H7 (cell line): Measurements from ENCODE around the gene APBA2. TPM values are rescaled to one million over a fixed set of nuclear protein-coding genes. Genes with fewer than 3 reads are reported as not detected.
A peak's percentile ranks its signal among the peaks of the same experiment; 100 is the strongest.

ENCODE experiments used
- DNase-seq: peaks from one replicate; pipeline ENCODE4 v3.0.0; 2012
- H3K27me3 ChIP-seq: 2 replicates; pipeline ENCODE4 v1.6.0; 2011; ENCODE audit warnings: mild to moderate bottlenecking, low read length; ENCODE audit not compliant: control insufficient read depth, insufficient read depth
- H3K36me3 ChIP-seq: replicated peaks from 2 replicates; pipeline ENCODE4 v1.5.1; 2011; ENCODE audit warnings: low read length; ENCODE audit not compliant: control insufficient read depth, insufficient read depth
- H3K4me3 ChIP-seq: 2 replicates; pipeline ENCODE4 v1.5.1; 2011; ENCODE audit warnings: low read depth, mild to moderate bottlenecking, control low read depth, low read length, moderate library complexity; ENCODE audit not compliant: insufficient read depth
- total RNA-seq: library from RNA; depleted of rRNA; stranded (reverse); fragments of >200 nt; shearing (Covaris generic); gene quantifications from 2 replicates; pipeline ENCODE4 v1.2.3, GENCODE V29; 2014

The APBA2 gene
- total RNA-seq, 1 experiment from 2014 or later = 15.6 TPM

DNA sequence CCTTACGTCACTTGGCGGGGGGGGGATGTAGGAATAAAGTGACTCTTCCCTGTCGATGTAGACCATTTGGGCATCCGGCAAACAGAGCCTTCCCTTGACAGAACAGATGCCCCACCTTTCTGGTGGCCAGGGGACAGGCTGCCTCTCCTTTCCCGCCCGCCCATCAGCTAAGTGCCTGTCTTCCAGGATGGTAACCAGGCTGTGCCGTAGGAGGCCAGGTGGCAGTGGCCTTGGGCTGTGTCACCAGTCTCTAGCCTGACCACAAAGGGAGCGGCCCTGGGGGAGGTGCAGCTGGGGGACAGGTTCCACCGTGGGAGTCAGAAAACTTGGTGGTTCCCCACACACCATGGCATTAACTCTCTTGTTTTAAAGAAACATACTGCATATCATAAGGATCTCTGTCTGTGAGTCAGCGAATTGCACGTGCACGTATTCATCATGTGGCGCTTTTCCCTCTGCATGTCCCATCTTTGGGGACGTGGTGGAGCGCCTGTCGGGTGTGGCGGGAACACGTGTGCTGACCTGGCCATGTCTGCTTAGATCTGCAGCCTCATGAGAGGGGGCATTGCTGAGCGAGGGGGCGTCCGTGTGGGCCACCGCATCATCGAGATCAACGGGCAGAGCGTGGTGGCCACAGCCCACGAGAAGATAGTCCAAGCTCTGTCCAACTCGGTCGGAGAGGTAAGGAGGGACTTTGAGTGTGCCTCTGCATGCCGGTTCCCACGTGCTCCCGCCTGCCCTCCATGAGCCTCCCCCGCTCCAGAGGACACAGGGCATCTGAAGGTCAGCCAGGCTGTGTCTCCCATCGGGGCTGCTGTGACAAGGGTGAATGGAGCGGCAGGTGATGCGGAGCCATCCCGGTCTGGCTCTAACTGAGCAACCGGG lies 227.8 kb downstream of the APBA2 start:
- DNase-seq = no peak
- Histone ChIP-seq H3K36me3 (no peaks in the 10 kb centered on the region), H3K27me3 (peaks cover 3% of the 10 kb centered on the region), H3K4me3 (no peak overlapping the region)

DNA sequence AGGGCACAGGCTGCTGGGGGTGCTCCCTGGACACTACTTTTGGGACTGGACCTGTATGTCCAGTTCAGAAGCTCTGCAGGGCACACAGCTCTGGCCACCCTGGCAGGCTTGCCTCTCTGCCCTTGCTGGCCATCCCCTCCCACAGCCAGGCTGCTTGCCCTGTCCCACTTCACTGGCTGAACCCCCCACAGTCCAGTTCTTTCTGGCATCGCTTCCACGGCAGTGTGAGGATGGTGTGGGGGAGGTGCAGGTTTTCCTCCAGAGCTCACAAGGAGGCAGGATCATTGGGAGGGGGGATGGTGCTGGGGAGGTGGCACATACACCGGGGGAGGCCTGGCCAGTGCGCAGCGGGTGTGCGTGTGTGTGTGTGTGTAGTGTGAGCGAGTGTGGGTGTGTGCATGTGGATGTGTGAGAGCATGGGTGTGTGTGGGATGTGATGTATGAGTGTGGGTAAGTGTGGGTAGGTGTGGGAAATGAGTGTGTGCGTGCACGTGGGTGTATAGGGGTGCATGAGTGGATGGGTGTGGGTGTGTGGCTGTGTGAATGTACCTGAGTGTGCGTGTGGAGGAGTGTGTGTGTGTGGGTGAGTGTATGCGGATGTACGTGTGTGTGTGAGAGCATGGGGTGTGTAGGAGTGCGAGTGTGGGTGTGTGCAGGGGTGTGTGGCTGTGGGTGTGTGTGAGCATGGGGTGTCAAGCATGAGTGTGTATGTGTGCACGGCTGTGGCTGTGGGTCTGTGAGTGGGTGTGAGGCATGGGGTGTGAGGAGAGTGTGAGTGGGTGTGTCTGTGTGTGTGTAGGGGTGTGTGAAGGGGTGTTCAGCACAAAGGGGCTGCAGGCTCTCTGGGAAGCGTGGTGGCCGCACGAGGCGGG lies 228.7 kb downstream of the APBA2 start:
- Histone ChIP-seq H3K4me3 (no peak overlapping the region; the same call in 1 of the 2 replicates), H3K27me3 (peaks cover 3% of the 10 kb centered on the region), H3K36me3 (no peaks in the 10 kb centered on the region)
- peak; percentile 70 for DNase-seq

DNA sequence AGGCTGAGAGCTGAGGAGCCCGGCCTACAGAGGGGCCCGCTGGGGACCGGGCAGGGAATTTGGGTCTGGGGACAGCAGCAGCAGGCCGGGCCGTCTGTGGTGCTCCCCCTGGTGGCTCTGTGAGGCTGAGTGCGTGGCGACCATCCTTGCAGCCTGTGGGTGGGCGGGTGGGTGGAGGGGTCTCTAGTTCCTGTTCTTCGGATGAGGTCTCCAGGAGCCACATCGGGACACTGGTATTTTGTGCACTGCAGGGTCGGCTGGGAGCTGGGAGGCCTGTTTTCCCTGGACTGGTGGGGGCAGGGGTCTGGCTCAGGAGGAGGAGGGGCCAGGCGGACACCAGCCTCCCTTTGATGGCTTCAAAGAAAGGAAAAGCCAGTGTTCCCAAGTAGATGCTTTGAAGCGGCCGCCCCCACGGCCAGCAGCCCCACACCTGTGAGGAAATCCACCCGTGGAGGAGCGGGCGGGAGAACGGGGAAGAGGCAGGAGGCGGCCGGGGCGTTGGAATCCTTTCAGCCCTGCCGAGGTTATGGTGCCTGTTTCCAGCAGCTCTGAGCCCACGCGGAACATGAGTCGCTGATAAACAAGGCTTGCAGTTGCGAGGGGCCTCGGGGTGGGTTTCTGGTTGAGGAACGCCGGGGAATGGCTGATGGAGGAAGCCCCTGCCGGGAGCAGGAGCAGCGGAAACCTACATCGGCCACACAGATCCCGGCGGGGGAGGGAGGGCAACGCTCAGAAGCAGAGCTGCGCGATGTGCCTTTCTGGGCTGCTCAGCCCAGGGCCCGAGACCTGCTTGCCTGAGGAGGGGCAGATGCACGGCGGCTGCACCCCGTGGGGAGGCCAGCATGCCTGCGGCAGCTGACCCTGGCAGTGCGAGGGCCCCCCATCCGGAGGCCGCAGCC lies 229.6 kb downstream of the APBA2 start:
- H3K4me3 ChIP-seq = peak overlapping the region; percentile 51

DNA sequence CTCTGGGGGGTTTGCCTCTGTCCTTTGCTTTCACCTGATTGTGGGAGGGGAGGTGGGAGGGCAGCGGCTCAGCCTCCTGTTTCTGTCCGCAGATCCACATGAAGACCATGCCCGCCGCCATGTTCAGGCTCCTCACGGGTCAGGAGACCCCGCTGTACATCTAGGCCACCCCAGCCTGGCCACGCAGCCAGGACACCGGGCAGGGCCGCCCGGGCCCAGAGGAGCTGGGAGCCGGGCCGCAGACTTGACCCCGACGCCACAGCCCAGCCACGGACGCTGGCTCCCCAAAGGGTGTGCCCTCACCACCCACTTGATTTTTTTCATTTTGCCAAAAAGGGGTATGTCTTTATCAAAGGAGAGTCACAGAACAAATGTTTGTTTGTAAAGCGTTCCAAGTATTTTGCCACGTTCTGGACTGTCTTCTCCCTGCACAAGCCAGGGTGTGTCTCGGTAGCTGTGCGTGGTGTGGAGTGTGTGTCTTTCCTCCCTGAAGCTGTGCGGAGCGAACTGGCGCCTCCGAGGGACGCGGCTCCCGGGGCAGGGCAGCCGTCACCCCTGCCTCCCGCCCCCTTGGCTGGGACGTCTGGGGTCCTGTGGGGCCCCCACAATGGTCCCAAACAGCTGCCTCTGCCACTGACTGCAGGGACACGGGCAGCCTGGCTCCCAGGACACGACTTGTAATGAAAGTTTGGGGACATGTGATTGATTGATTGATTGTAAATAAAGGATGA lies 231.4 kb downstream of the APBA2 start:
- DNase-seq = no peak
- Histone ChIP-seq H3K4me3 (no peak overlapping the region), H3K36me3 (no peaks in the 10 kb centered on the region), H3K27me3 (peaks cover 3% of the 10 kb centered on the region)

More for the DNA sequence above, 229.6 kb downstream of the APBA2 start:
- Histone ChIP-seq H3K27me3 (peaks cover 3% of the 10 kb centered on the region), H3K36me3 (no peaks in the 10 kb centered on the region)
- peak; percentile 95 for DNase-seq

DNA sequence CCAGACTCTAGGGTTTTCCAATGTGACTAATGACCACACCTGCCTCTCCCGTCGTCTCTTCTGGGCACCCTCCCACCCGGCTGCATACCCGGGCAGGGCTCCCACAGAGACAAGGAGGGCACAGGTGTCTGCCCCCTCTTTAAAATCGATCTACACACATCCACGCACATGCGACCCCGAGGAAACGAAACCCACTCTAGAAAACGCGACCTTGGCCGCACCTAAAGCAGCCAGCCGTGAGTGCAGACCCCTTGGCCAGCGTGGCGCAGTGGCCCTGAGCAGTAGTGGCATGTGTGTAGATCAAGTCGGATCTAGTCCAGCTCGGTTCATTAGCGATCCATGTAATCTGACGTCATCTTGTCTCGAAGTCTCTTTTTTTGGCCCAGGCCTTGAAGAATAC lies 232.0 kb downstream of the APBA2 start:
- H3K27me3 ChIP-seq = peaks cover 3% of the 10 kb centered on the region
- DNase-seq = no peak
- no peaks in the 10 kb centered on the region for H3K36me3 ChIP-seq
- no peak overlapping the region for H3K4me3 ChIP-seq

GRCh38 chr15:29119847-29120246 lies 234.1 kb downstream of the APBA2 start:
- DNase-seq = no peak
- H3K36me3 ChIP-seq = no peaks in the 10 kb centered on the region
- peaks cover 3% of the 10 kb centered on the region for H3K27me3 ChIP-seq
- H3K4me3 ChIP-seq = no peak overlapping the region

DNA sequence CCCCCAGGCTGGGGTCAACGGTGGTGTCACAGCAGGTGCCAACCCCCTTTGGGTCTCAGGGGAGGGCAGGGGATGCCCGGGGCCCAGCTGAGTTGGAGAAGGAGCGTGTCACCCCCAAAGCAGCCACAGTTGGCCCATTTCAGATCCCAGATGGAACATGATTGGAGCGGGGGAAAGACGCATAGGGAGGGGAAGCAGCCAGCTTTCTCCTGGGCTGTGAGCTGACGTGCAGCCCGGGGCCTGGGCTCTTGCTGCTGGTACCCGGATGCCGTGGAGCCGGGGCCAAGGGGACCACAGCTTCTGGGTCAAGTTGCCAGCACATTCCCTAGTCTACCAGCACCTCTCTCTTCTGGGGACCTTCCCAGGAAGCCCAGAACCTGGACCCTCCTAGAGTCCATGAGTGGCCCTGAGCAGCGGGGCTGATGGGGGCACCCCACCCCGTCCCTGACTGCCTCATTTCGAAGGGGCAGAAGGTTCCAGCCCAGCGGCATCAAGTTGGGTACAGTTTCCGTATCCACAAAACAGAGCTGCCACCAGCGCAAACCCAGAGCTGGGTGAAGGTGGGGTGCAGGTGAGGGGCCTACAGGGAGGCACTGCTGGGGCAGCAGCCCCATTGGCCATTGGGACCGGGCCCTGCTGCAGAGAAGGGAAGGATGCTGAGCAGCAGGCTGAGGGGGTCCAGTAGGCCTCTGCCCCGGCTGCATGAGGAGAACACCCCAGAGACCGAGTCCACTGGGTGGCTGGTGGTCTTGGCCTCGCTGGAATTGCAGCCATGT lies 235.0 kb downstream of the APBA2 start:
- DNase-seq = no peak
- peaks cover 2% of the 10 kb centered on the region for H3K27me3 ChIP-seq
- H3K36me3 ChIP-seq = no peaks in the 10 kb centered on the region
- H3K4me3 ChIP-seq = no peak overlapping the region

DNA sequence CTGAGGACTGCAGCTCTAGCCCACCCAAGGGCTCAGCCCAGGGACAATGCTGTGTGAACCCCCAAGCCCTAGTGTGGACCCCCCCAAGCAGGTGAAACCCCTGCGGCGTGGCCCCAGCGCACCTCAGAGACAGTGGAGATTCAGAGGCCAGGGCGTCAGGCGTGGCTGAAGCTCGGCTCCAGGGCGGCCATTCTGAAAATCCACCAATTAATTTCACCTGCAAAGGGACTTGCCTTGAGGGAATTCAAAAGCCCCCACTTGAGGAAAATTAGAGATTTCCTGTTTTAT lies 235.5 kb downstream of the APBA2 start:
- no peak for DNase-seq
- no peak overlapping the region for H3K4me3 ChIP-seq

GRCh38 chr15:29121907-29122306 lies 236.1 kb downstream of the APBA2 start:
- no peaks in the 10 kb centered on the region for H3K27me3 ChIP-seq
- no peak for DNase-seq
- no peak overlapping the region for H3K4me3 ChIP-seq
- H3K36me3 ChIP-seq = no peaks in the 10 kb centered on the region

More for the DNA sequence above, 235.5 kb downstream of the APBA2 start:
- H3K27me3 ChIP-seq = no peaks in the 10 kb centered on the region
- no peaks in the 10 kb centered on the region for H3K36me3 ChIP-seq

DNA sequence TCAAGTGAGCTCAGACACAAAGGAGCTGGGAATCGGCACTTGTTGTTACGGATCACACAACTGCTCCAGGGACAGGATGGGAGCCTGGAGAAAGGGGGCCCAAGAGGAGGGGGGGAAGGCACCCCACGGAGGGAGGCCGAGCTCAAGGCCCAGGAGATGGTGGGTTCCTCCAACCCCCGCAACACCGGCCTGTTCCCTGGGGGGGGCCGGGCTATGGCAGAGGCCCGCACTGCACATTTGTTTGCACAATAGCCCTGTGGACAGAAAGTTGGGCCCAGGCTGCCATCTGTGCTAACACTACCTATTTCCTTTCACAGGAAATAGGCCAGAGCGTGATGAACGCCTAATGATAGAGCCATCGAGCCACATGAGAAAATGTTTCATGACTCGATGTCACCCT lies 236.7 kb downstream of the APBA2 start:
- H3K36me3 ChIP-seq = no peaks in the 10 kb centered on the region
- no peak overlapping the region for H3K4me3 ChIP-seq
- H3K27me3 ChIP-seq = no peaks in the 10 kb centered on the region
- DNase-seq = no peak

DNA sequence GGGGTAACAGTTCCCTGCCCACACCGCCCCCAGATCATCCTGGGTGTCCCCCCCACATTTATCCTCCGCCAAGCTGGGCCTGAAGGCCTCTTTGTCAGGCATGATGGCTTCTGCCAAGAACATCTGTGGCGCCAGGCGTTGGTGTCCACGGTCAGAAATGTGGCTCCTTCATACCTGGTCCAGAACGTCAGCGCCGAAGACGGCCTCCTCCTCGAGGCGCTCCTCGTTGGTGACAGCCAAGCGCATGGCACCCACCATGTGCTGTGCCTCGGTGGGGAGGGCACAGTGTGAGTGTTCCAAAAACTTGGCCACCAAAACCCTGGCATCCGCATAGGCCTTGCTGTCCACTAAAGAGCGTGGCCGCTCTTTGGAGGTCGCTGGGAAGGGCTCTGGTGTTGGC lies 237.4 kb downstream of the APBA2 start:
- H3K36me3 ChIP-seq = no peaks in the 10 kb centered on the region
- no peaks in the 10 kb centered on the region for H3K27me3 ChIP-seq
- no peak for DNase-seq
- no peak overlapping the region for H3K4me3 ChIP-seq

DNA sequence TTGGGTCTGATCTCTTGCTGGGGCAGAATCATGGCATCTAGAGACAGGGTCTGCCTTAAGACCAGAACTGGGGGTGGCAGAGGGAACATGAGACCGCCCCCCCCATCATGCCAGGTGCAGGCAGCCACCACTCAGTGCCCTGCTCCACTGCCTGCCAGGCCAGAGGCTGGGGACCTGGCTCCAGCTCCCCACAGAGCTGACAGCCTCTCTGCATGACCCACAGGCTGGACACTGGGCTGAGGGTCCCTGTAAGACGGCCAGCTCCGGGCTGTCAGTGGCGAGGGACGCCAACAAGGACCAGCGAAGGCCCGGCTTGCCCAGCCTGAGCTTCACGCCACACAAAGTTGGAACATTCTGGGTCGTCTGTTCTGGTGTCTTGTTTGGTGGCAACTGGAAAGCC lies 238.2 kb downstream of the APBA2 start:
- no peaks in the 10 kb centered on the region for H3K36me3 ChIP-seq

More for the DNA sequence above, 238.2 kb downstream of the APBA2 start:
- Histone ChIP-seq H3K27me3 (no peaks in the 10 kb centered on the region), H3K4me3 (no peak overlapping the region)
- DNase-seq = no peak
